Naive thymus-derived CD4-positive, alpha-beta T cell (primary cell): ENCODE measurements around the gene HMCN1. TPM values are rescaled to one million over a fixed set of nuclear protein-coding genes. Genes with fewer than 3 reads are reported as not detected.

Source experiments
- ATAC-seq: fragments of 150-1000 bp; cut with Tn5 transposase; 2 replicates; pipeline ENCODE4 v1.10.0; 2021; ENCODE audit warnings: mild to moderate bottlenecking, moderate library complexity
- CTCF ChIA-PET: fragments of 350-600 bp; sonication (Branson Sonifier 250); formaldehyde crosslinking; loops from one replicate; lab custom pipeline; 2021; ENCODE audit warnings: antibody characterized with exemption; lab: Charles Lee
- POLR2A ChIA-PET: fragments of 350-600 bp; sonication (Branson Sonifier 250); formaldehyde crosslinking; loops from one replicate; lab custom pipeline; 2021; ENCODE audit warnings: antibody characterized with exemption, inconsistent platforms; lab: Charles Lee
- DNase-seq, 9 donors: peaks; one replicate each; pipeline versions ENCODE4 v3.0.0 to v3.0.0-alpha.2; 2020 to 2022; ENCODE audit warnings: mixed read lengths in 1 of 9
- H3K27ac ChIP-seq: one replicate; pipeline ENCODE4 v1.7.0; 2013; ENCODE audit warnings: mild to moderate bottlenecking, low read depth, low read length, moderate library complexity
- H3K27me3 ChIP-seq, 2 donors: one replicate each; pipeline ENCODE4 v1.7.0; 2013; ENCODE audit warnings: low read length in 2 of 2, mild to moderate bottlenecking in 2 of 2, moderate library complexity in 2 of 2; ENCODE audit not compliant: control insufficient read depth in 2 of 2, insufficient read depth in 2 of 2
- H3K36me3 ChIP-seq, 3 experiments: 1 replicate in 2 of 3; 2 replicates in 1 of 3; pipeline ENCODE4 v1.7.0; 2013; ENCODE audit warnings: low read length in 3 of 3, mild to moderate bottlenecking in 3 of 3, moderate library complexity in 1 of 3; ENCODE audit not compliant: insufficient read depth in 3 of 3, control insufficient read depth in 2 of 3
- H3K4me1 ChIP-seq, 2 donors: one replicate each; pipeline ENCODE4 v1.7.0; 2013; ENCODE audit warnings: low read length in 2 of 2, mild to moderate bottlenecking in 2 of 2, moderate library complexity in 1 of 2; ENCODE audit not compliant: control insufficient read depth in 2 of 2, insufficient read depth in 2 of 2
- H3K4me3 ChIP-seq: 2 replicates; pipeline ENCODE4 v1.7.0; 2013; ENCODE audit warnings: mild to moderate bottlenecking, low read length
- H3K9me3 ChIP-seq, 3 experiments: 1 replicate in 2 of 3; 2 replicates in 1 of 3; pipeline ENCODE4 v1.7.0; 2013; ENCODE audit warnings: low read length in 3 of 3; ENCODE audit not compliant: control insufficient read depth in 2 of 3
- H3K27ac Mint-ChIP-seq, 9 donors: one replicate each; pipeline ENCODE4 v1.8.0; 2020 to 2022; ENCODE audit warnings: mixed read lengths in 9 of 9, mild to moderate bottlenecking in 8 of 9, moderate library complexity in 5 of 9, inconsistent platforms in 2 of 9
- H3K27me3 Mint-ChIP-seq, 5 donors: one replicate each; pipeline ENCODE4 v1.8.0; 2021 to 2022; ENCODE audit warnings: mixed read lengths in 5 of 5, mild to moderate bottlenecking in 1 of 5
- H3K36me3 Mint-ChIP-seq, 5 donors: one replicate each; pipeline ENCODE4 v1.8.0; 2020 to 2022; ENCODE audit warnings: mixed read lengths in 5 of 5, mild to moderate bottlenecking in 3 of 5, inconsistent platforms in 1 of 5
- H3K4me1 Mint-ChIP-seq, 7 donors: one replicate each; pipeline ENCODE4 v1.8.0; 2020 to 2022; ENCODE audit warnings: mixed read lengths in 7 of 7, mild to moderate bottlenecking in 3 of 7, inconsistent platforms in 1 of 7
- H3K4me3 Mint-ChIP-seq, 10 donors: one replicate each; pipeline ENCODE4 v1.8.0; 2020 to 2022; ENCODE audit warnings: mild to moderate bottlenecking in 10 of 10, mixed read lengths in 10 of 10, moderate library complexity in 6 of 10, inconsistent platforms in 2 of 10
- H3K9me3 Mint-ChIP-seq, 11 donors: one replicate each; pipeline ENCODE4 v1.8.0; 2020 to 2022; ENCODE audit warnings: mixed read lengths in 11 of 11, mild to moderate bottlenecking in 4 of 11, inconsistent platforms in 1 of 11, moderate library complexity in 1 of 11
- intact Hi-C, 2 donors: fragments of 100-400 bp; cut with micrococcal nuclease; formaldehyde crosslinking; loops; one replicate each; pipeline ENCODE4 v1.15.1; 2023
- polyA plus RNA-seq, 2 donors: library from polyadenylated mRNA; unstranded; fragments of 300-500 nt; fragmentation: Illumina TruSeq; gene quantifications; one replicate each; pipeline ENCODE4 v1.2.3, GENCODE V29; 2021
- total RNA-seq, 6 experiments: library from RNA in 5 of 6; stranded (reverse) in 5 of 6; gene quantifications; 1 replicate in 5 of 6; 2 replicates in 1 of 6; pipeline ENCODE4 v1.2.3 and lab custom pipeline; 2021 to 2026

Gene HMCN1
- total and polyA plus RNA-seq, 7 experiments from 2014 or later, result under 0.01 to 0.19 (median 0.16) TPM; not detected in 3

DNA sequence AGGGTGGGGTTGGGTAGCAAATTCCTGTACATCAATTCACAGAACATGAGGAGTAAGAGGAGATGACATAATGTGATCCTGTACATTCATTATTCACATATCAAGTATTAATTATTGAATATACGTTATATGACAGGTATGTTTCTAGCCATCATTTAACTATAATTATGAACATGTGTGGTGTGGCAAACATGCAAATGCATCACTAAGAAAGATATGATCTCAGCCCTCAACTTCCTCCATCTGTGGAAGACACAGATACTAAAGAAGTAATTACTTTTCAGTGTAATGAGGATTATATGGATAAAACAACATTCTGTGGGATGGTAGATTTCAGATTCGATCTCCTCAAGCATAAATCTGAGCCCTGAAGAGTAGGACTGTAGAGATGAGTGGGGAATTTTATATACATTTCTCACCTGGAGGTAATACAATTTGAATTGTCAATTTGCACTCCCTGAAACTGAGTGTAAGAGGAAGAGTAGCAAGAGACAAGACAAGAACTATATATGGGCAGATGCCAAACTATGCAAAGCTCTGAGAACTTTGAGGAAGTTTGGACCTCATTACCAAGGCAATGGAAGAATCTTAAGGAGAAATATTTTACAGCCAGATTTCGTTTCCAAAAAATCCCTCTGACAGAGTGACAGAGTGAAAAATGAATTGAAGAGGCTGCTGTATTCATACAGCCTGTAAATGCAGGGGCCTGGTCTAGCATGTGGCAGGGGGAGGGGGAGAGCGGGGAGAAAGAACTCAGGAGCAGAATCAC lies 365.3 kb downstream of the HMCN1 start:
- no peak for ATAC-seq
- no peaks in the 10 kb centered on the region for H3K36me3 ChIP-seq
- H3K36me3 Mint-ChIP-seq, result no peaks in the 10 kb centered on the region
- ChIA-PET POLR2A (no interaction called here), CTCF (no interaction called here)
- no peak overlapping the region for H3K27ac ChIP-seq
- H3K27me3 ChIP-seq, result no peaks in the 10 kb centered on the region
- H3K4me3 Mint-ChIP-seq, result no peak overlapping the region
- H3K27ac Mint-ChIP-seq, result no peak overlapping the region
- no peak for DNase-seq
- H3K9me3 ChIP-seq, result no peaks in the 10 kb centered on the region
- H3K4me3 ChIP-seq, result no peak overlapping the region
- H3K4me1 Mint-ChIP-seq, result no peaks in the 10 kb centered on the region
- no peaks in the 10 kb centered on the region for H3K9me3 Mint-ChIP-seq
- intact Hi-C loops, result no loop called here
- peaks cover 0 to 12% (median 6%) of the 10 kb centered on the region in 5 donors for H3K27me3 Mint-ChIP-seq
- H3K4me1 ChIP-seq, result no peaks in the 10 kb centered on the region

- H3K27ac ChIP-seq, result no peak overlapping the region
- Mint-ChIP-seq H3K9me3 (no peaks in the 10 kb centered on the region), H3K27ac (no peak overlapping the region), H3K4me3 (no peak overlapping the region), H3K27me3 (peaks cover 0 to 11% (median 3%) of the 10 kb centered on the region in 5 donors), H3K36me3 (no peaks in the 10 kb centered on the region), H3K4me1 (no peaks in the 10 kb centered on the region)
- no peaks in the 10 kb centered on the region for H3K27me3 ChIP-seq
- H3K9me3 ChIP-seq, result no peaks in the 10 kb centered on the region
- no peaks in the 10 kb centered on the region for H3K4me1 ChIP-seq
- intact Hi-C loops, result no loop called here
- POLR2A ChIA-PET, result no interaction called here
- no peak for ATAC-seq
- H3K36me3 ChIP-seq, result no peaks in the 10 kb centered on the region
- no peak for DNase-seq
- no peak overlapping the region for H3K4me3 ChIP-seq
- CTCF ChIA-PET, result no interaction called here
Measured at GRCh38 chr1:186102107-186102506, 367.9 kb downstream of the HMCN1 start.

DNA sequence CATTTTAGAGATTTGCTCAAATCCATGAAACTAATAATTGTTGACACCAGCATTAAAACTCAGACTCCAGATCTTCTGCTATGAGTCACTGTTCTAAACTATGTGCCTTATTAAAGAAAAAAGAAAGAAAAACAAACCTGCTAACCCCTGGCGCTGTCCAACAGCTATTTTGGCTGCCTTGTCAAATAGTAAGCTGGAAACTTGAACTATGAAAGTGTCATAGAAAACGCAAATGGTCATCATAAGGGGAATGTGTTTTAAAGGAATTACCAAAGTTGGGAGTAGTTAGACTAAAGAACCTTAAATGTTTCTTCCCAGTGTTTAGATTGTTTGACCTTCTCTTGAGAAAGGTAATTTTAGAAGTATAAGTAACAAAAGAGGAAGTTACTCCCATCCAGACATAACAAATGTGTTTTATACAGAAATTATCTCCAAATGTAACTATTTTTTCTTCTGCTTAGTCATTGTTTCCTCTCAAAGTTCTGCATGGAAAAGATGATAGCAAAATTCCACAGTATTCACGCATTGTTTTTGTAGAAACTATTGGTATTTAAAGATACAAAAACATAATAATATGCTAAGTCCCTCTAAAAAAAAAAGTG lies 368.5 kb downstream of the HMCN1 start:
- Mint-ChIP-seq H3K4me3 (no peak overlapping the region), H3K27ac (no peak overlapping the region), H3K4me1 (no peaks in the 10 kb centered on the region), H3K36me3 (no peaks in the 10 kb centered on the region), H3K9me3 (no peaks in the 10 kb centered on the region), H3K27me3 (peaks cover 0 to 11% (median 3%) of the 10 kb centered on the region in 5 donors)
- no peaks in the 10 kb centered on the region for H3K36me3 ChIP-seq
- DNase-seq (no peak), ATAC-seq (no peak)
- ChIA-PET CTCF (no interaction called here), POLR2A (no interaction called here)
- H3K4me1 ChIP-seq, result no peaks in the 10 kb centered on the region
- no peak overlapping the region for H3K27ac ChIP-seq
- intact Hi-C loops, result no loop called here
- H3K27me3 ChIP-seq, result no peaks in the 10 kb centered on the region
- no peak overlapping the region for H3K4me3 ChIP-seq
- H3K9me3 ChIP-seq, result no peaks in the 10 kb centered on the region

DNA sequence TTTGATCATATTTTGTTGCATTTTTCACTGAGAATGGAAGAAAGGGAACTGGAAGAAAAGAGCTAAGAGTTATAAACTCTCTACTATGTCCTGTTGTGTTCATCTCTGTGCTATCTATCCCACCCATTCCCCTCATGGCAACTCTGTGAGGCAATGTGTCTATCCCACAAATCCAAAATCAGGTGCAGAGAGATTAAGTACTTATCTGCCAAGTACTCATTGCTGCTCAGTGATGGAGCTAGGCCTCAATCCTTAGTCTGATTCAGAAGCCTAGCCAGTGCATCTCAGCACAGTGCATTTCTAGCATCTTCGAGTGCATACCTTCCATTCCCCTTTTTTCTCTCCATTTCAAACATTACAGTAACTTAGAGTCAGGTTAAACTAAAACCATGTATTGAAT lies 370.3 kb downstream of the HMCN1 start:
- no peak overlapping the region for H3K4me3 ChIP-seq
- H3K27me3 ChIP-seq, result no peaks in the 10 kb centered on the region
- H3K36me3 ChIP-seq, result no peaks in the 10 kb centered on the region
- H3K27ac ChIP-seq, result no peak overlapping the region
- Mint-ChIP-seq H3K27me3 (peaks cover 0 to 16% (median 0%) of the 10 kb centered on the region in 5 donors), H3K27ac (no peak overlapping the region), H3K4me3 (no peak overlapping the region), H3K9me3 (no peaks in the 10 kb centered on the region), H3K36me3 (no peaks in the 10 kb centered on the region), H3K4me1 (no peaks in the 10 kb centered on the region)
- no peaks in the 10 kb centered on the region for H3K4me1 ChIP-seq
- ChIA-PET CTCF (no interaction called here), POLR2A (no interaction called here)
- DNase-seq, result no peak
- no peaks in the 10 kb centered on the region for H3K9me3 ChIP-seq
- intact Hi-C loops, result no loop called here
- no peak for ATAC-seq

- H3K4me3 Mint-ChIP-seq, result no peak overlapping the region
- no peak overlapping the region for H3K27ac ChIP-seq
- H3K9me3 ChIP-seq, result no peaks in the 10 kb centered on the region
- peaks cover 0 to 5% (median 0%) of the 10 kb centered on the region in 11 donors for H3K9me3 Mint-ChIP-seq
- H3K36me3 ChIP-seq, result no peaks in the 10 kb centered on the region
- DNase-seq (no peak), ATAC-seq (no peak)
- H3K4me1 Mint-ChIP-seq, result no peaks in the 10 kb centered on the region
- no peaks in the 10 kb centered on the region for H3K36me3 Mint-ChIP-seq
- H3K4me3 ChIP-seq, result no peak overlapping the region
- H3K4me1 ChIP-seq, result no peaks in the 10 kb centered on the region
- no peaks in the 10 kb centered on the region for H3K27me3 ChIP-seq
- POLR2A ChIA-PET, result no interaction called here
- CTCF ChIA-PET, result interaction anchor here (0.7 kb wide), 1 partner anchor 112 kb away, joined by 4 read pairs; no protein-coding TSS in a partner anchor
- intact Hi-C loops, result no loop called here
- no peak overlapping the region for H3K27ac Mint-ChIP-seq
- H3K27me3 Mint-ChIP-seq, result peaks cover 2 to 19% (median 10%) of the 10 kb centered on the region in 5 donors
Measured at GRCh38 chr1:186112280-186112679, 378.1 kb downstream of the HMCN1 start.

DNA sequence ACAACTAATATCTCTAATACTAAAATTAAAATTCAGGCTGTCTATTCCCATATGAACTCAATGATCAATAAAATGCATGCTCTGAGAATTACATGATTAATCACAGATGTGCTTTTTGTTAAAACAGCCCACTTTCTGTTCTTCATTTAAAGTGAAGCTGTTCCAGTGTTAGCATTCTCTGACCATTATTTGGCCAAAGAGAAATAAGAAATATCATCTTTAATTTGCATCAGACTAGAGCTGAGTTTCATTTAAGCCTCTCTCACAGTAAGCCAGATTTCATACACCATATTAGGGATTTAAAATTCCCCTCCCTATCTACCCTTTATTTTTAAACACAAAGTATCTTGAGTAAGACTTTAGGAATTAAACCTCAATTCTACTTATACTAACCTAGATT lies 379.3 kb downstream of the HMCN1 start:
- CTCF ChIA-PET, result no interaction called here
- POLR2A ChIA-PET, result no interaction called here
- no peak for DNase-seq

DNA sequence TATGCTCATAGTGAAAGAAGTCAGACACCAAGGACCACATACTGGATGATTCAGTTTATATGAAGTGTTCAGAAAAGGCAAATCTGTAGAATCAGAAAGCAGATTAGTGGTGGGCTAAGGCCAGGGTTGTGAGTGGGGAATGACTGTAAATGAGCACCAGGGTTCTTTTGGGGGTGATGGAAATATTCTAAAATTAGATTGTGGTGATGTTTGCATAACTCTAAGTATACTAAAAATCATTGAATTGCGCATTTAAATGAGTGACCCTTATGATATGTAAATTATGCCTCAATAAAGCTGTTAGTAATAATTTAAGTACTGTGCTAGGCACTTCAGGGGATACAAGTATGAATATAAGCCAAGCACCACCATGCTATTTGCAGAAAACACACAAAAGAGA lies 384.5 kb downstream of the HMCN1 start:
- no peak overlapping the region for H3K27ac ChIP-seq
- intact Hi-C loops, result no loop called here
- no peaks in the 10 kb centered on the region for H3K4me1 ChIP-seq
- peaks cover 2 to 22% (median 14%) of the 10 kb centered on the region in 5 donors for H3K27me3 Mint-ChIP-seq
- H3K4me3 ChIP-seq, result no peak overlapping the region
- no peak overlapping the region for H3K27ac Mint-ChIP-seq
- H3K4me1 Mint-ChIP-seq, result no peaks in the 10 kb centered on the region
- H3K4me3 Mint-ChIP-seq, result no peak overlapping the region
- ChIA-PET POLR2A (no interaction called here), CTCF (no interaction called here)
- no peak for ATAC-seq
- H3K36me3 Mint-ChIP-seq, result no peaks in the 10 kb centered on the region
- no peaks in the 10 kb centered on the region for H3K9me3 Mint-ChIP-seq
- H3K27me3 ChIP-seq, result no peaks in the 10 kb centered on the region
- H3K36me3 ChIP-seq, result no peaks in the 10 kb centered on the region
- DNase-seq, result no peak
- no peaks in the 10 kb centered on the region for H3K9me3 ChIP-seq

More for the DNA sequence above, 379.3 kb downstream of the HMCN1 start:
- Mint-ChIP-seq H3K27me3 (peaks cover 2 to 19% (median 10%) of the 10 kb centered on the region in 5 donors), H3K36me3 (no peaks in the 10 kb centered on the region), H3K27ac (no peak overlapping the region), H3K4me3 (no peak overlapping the region), H3K4me1 (no peaks in the 10 kb centered on the region), H3K9me3 (peaks cover 0 to 5% (median 0%) of the 10 kb centered on the region in 11 donors)
- H3K9me3 ChIP-seq, result no peaks in the 10 kb centered on the region
- H3K4me1 ChIP-seq, result no peaks in the 10 kb centered on the region
- no peak overlapping the region for H3K27ac ChIP-seq
- intact Hi-C loops, result no loop called here
- ATAC-seq, result no peak
- no peaks in the 10 kb centered on the region for H3K36me3 ChIP-seq
- no peaks in the 10 kb centered on the region for H3K27me3 ChIP-seq
- H3K4me3 ChIP-seq, result no peak overlapping the region
